HepG2 (cell line): Measurements from ENCODE around the gene IFNB1.

ENCODE experiments used
- POLR2A ChIP-seq, 2 experiments: IDR thresholded peaks; 2 replicates each; pipeline ENCODE4 v1.6.1; 2011; ENCODE audit warnings: low read depth in 2 of 2, low read length in 2 of 2, mild to moderate bottlenecking in 1 of 2, moderate library complexity in 1 of 2; ENCODE audit not compliant: insufficient read depth in 1 of 2
- PRMT3 ChIP-seq: sonication (generic); formaldehyde crosslinking; IDR thresholded peaks from 2 replicates; pipeline ENCODE4 v1.8.1; 2022; ENCODE audit warnings: low read depth, mild to moderate bottlenecking, moderate library complexity, missing genetic modification reagents, borderline replicate concordance
- ZNF234 ChIP-seq: sonication (generic); formaldehyde crosslinking; conservative IDR thresholded peaks from 2 replicates; pipeline ENCODE4 v1.5.1; 2020; ENCODE audit warnings: mild to moderate bottlenecking, missing genetic modification reagents
- TF ChIP-seq, protein P1 (sequence below): sonication (generic); formaldehyde crosslinking; IDR thresholded peaks from 2 replicates; pipeline ENCODE4 v1.8.1; 2023; ENCODE audit warnings: missing genetic modification reagents, inconsistent platforms, borderline replicate concordance

GRCh38 chr9:21047281-21047691 is 30.5 kb downstream of the IFNB1 start:
- TF ChIP-seq ZNF234 (CRISPR knock-in tag) (no peak), POLR2A (IDR thresholded peaks at IDR 0.05; ENCODE audit: insufficient read depth in 1 of 2, low read depth in 2 of 2, low read length in 2 of 2) (no peak), PRMT3 (CRISPR knock-in tag) (no peak)
- TF ChIP-seq, protein P1, sequence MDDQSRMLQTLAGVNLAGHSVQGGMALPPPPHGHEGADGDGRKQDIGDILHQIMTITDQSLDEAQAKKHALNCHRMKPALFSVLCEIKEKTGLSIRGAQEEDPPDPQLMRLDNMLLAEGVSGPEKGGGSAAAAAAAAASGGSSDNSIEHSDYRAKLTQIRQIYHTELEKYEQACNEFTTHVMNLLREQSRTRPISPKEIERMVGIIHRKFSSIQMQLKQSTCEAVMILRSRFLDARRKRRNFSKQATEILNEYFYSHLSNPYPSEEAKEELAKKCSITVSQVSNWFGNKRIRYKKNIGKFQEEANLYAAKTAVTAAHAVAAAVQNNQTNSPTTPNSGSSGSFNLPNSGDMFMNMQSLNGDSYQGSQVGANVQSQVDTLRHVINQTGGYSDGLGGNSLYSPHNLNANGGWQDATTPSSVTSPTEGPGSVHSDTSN (CRISPR knock-in tag), result no peak
